Measurements from ENCODE around the gene MKKS.

- TF ChIP-seq CTCF (IDR thresholded peaks at IDR 0.05; ENCODE audit: poor library complexity) (peak; percentile 32), EZH2 (IDR thresholded peaks at IDR 0.05; ENCODE audit: borderline replicate concordance) (no peak), EZH2phosphoT487 (IDR thresholded peaks at IDR 0.05; ENCODE audit: low read depth, severe bottlenecking, unreplicated experiment) (no peak)
Measured at GRCh38 chr20:10412591-10413408, 21.2 kb downstream of the MKKS start.

Data from hepatocyte (in vitro differentiated cells).